Measurements from ENCODE around the gene ST3GAL3. TPM values are rescaled to one million over a fixed set of nuclear protein-coding genes. Genes with fewer than 3 reads are reported as not detected.

ST3GAL3 gene
- total RNA-seq, 2 donors from 2014 or later = 26.3 to 36.0 TPM

GRCh38 chr1:43819357-43819756 lies 112.0 kb downstream of the ST3GAL3 start:
- H3K27ac ChIP-seq = no peak overlapping the region
- ATAC-seq (ENCODE audit: insufficient number of reproducible peaks, low FRiP score, low read depth) (no peak), DNase-seq (ENCODE audit: low spot score) (no peak)
- H3K9me3 ChIP-seq = peaks cover 10% of the 10 kb centered on the region
- H3K27me3 ChIP-seq (replicated peaks; ENCODE audit: insufficient read depth) = no peaks in the 10 kb centered on the region
- TF ChIP-seq CTCF (IDR thresholded peaks at IDR 0.05) = no peak
- H3K4me1 ChIP-seq (ENCODE audit: control insufficient read depth in 1 of 2, low read depth in 2 of 2) = peaks cover 0 to 15% of the 10 kb centered on the region in 2 donors
- peaks cover 3% of the 10 kb centered on the region for H3K36me3 ChIP-seq
- H3K4me3 ChIP-seq = no peak overlapping the region

GRCh38 chr1:43821471-43821870 lies 114.1 kb downstream of the ST3GAL3 start:
- no peak for ATAC-seq (ENCODE audit: insufficient number of reproducible peaks, low FRiP score, low read depth)
- H3K27ac ChIP-seq = peak overlapping the region; percentile 43 to 56

GRCh38 chr1:43822040-43822690 lies 114.8 kb downstream of the ST3GAL3 start:
- Histone ChIP-seq H3K27me3 (replicated peaks; ENCODE audit: insufficient read depth) (no peaks in the 10 kb centered on the region), H3K4me1 (ENCODE audit: control insufficient read depth in 1 of 2, low read depth in 2 of 2) (peaks cover 0 to 15% of the 10 kb centered on the region in 2 donors), H3K4me3 (peak overlapping the region; percentile 49), H3K36me3 (no peaks in the 10 kb centered on the region), H3K27ac (peak overlapping the region; percentile 43 to 56), H3K9me3 (peaks cover 10% of the 10 kb centered on the region)
- TF ChIP-seq CTCF (IDR thresholded peaks at IDR 0.05) = no peak
- DNase-seq (ENCODE audit: low spot score) (peak; percentile 23), ATAC-seq (ENCODE audit: insufficient number of reproducible peaks, low FRiP score, low read depth) (peak; percentile 84)

More at GRCh38 chr1:43821471-43821870, 114.1 kb downstream of the ST3GAL3 start:
- Histone ChIP-seq H3K4me1 (ENCODE audit: control insufficient read depth in 1 of 2, low read depth in 2 of 2) (peaks cover 0 to 15% of the 10 kb centered on the region in 2 donors), H3K9me3 (peaks cover 10% of the 10 kb centered on the region), H3K36me3 (peaks cover 1% of the 10 kb centered on the region), H3K27me3 (replicated peaks; ENCODE audit: insufficient read depth) (no peaks in the 10 kb centered on the region), H3K4me3 (no peak overlapping the region)
- DNase-seq (ENCODE audit: low spot score) = no peak
- TF ChIP-seq CTCF (IDR thresholded peaks at IDR 0.05) = no peak

GRCh38 chr1:43824795-43825194 lies 117.5 kb downstream of the ST3GAL3 start:
- ATAC-seq (ENCODE audit: insufficient number of reproducible peaks, low FRiP score, low read depth) = no peak
- no peaks in the 10 kb centered on the region for H3K27me3 ChIP-seq (replicated peaks; ENCODE audit: insufficient read depth)
- H3K4me1 ChIP-seq (ENCODE audit: control insufficient read depth in 1 of 2, low read depth in 2 of 2) = peaks cover 0 to 15% of the 10 kb centered on the region in 2 donors
- H3K27ac ChIP-seq = no peak overlapping the region
- no peak for DNase-seq (ENCODE audit: low spot score)
- H3K9me3 ChIP-seq = no peaks in the 10 kb centered on the region
- TF ChIP-seq CTCF (IDR thresholded peaks at IDR 0.05) = no peak
- no peak overlapping the region for H3K4me3 ChIP-seq
- H3K36me3 ChIP-seq = no peaks in the 10 kb centered on the region

- no peaks in the 10 kb centered on the region for H3K36me3 ChIP-seq
- H3K27me3 ChIP-seq (replicated peaks; ENCODE audit: insufficient read depth) = no peaks in the 10 kb centered on the region
- no peak overlapping the region for H3K4me3 ChIP-seq
- ATAC-seq (ENCODE audit: insufficient number of reproducible peaks, low FRiP score, low read depth) (no peak), DNase-seq (ENCODE audit: low spot score) (no peak)
- H3K9me3 ChIP-seq = no peaks in the 10 kb centered on the region
- H3K27ac ChIP-seq = no peak overlapping the region
- no peaks in the 10 kb centered on the region for H3K4me1 ChIP-seq (ENCODE audit: control insufficient read depth in 1 of 2, low read depth in 2 of 2)
- no peak for TF ChIP-seq CTCF (IDR thresholded peaks at IDR 0.05)
These were observed 121.2 kb downstream of the ST3GAL3 start for GRCh38 chr1:43828574-43828973.

Measured in thoracic aorta (tissue), 2 donors.